NCI-H460 (cell line): ENCODE results near the gene CAMKMT. TPM values are rescaled to one million over a fixed set of nuclear protein-coding genes. Genes with fewer than 3 reads are reported as not detected.

Experiments used
- DNase-seq: peaks from one replicate; pipeline ENCODE4 v3.0.0-alpha.2; 2016; ENCODE audit warnings: low read depth; ENCODE audit errors: extremely low read depth
- total RNA-seq: library from RNA; depleted of rRNA; stranded (reverse); fragments of >200 nt; shearing (Covaris generic); gene quantifications from 2 replicates; pipeline ENCODE4 v1.2.3, GENCODE V29; 2014

The CAMKMT gene
- total RNA-seq, 1 experiment from 2014 or later = 10.3 TPM

GRCh38 chr2:44766220-44766619 is 404.5 kb downstream of the CAMKMT start:
- no peak for DNase-seq

GRCh38 chr2:44766777-44767176 is 405.0 kb downstream of the CAMKMT start:
- DNase-seq = no peak

- no peak for DNase-seq
These were observed 405.9 kb downstream of the CAMKMT start for GRCh38 chr2:44767691-44768090.

- no peak for DNase-seq
These were observed 406.9 kb downstream of the CAMKMT start for GRCh38 chr2:44768438-44769236.

- no peak for DNase-seq
These were observed 407.7 kb downstream of the CAMKMT start for GRCh38 chr2:44769349-44770011.

- no peak for DNase-seq
These were observed 408.8 kb downstream of the CAMKMT start for GRCh38 chr2:44770221-44771195.

- no peak for DNase-seq
These were observed 409.8 kb downstream of the CAMKMT start for GRCh38 chr2:44771522-44771921.

- DNase-seq = no peak
These were observed 410.4 kb downstream of the CAMKMT start for GRCh38 chr2:44772131-44772530.

- no peak for DNase-seq
These were observed 411.1 kb downstream of the CAMKMT start for GRCh38 chr2:44772669-44773378.

- no peak for DNase-seq
These were observed 413.2 kb downstream of the CAMKMT start for GRCh38 chr2:44774826-44775492.

- DNase-seq = no peak
These were observed 415.3 kb downstream of the CAMKMT start for GRCh38 chr2:44777036-44777435.

- no peak for DNase-seq
These were observed 415.8 kb downstream of the CAMKMT start for GRCh38 chr2:44777537-44777936.

- no peak for DNase-seq
These were observed 416.5 kb downstream of the CAMKMT start for GRCh38 chr2:44778221-44778654.

GRCh38 chr2:44778671-44779476 is 417.1 kb downstream of the CAMKMT start:
- no peak for DNase-seq

GRCh38 chr2:44779793-44780192 is 418.0 kb downstream of the CAMKMT start:
- DNase-seq = no peak

GRCh38 chr2:44780406-44780805 is 418.7 kb downstream of the CAMKMT start:
- no peak for DNase-seq

GRCh38 chr2:44785433-44785832 is 423.7 kb downstream of the CAMKMT start:
- no peak for DNase-seq

- DNase-seq = no peak
These were observed 424.5 kb downstream of the CAMKMT start for GRCh38 chr2:44786045-44786816.
